Measurements from ENCODE around the gene BHLHA9. TPM values are rescaled to one million over a fixed set of nuclear protein-coding genes. Genes with fewer than 3 reads are reported as not detected.

Gene BHLHA9
- total RNA-seq, 1 donor from 2014 or later, result not detected

- Mint-ChIP-seq H3K27ac (no peak overlapping the region), H3K4me3 (no peak overlapping the region), H3K27me3 (peaks cover 12% of the 10 kb centered on the region), H3K4me1 (ENCODE audit: unreplicated experiment) (no peaks in the 10 kb centered on the region), H3K9me3 (no peaks in the 10 kb centered on the region), H3K36me3 (no peaks in the 10 kb centered on the region)
- DNase-seq (ENCODE audit: extremely low spot score, unreplicated experiment), result no peak
- TF ChIP-seq, protein P1, sequence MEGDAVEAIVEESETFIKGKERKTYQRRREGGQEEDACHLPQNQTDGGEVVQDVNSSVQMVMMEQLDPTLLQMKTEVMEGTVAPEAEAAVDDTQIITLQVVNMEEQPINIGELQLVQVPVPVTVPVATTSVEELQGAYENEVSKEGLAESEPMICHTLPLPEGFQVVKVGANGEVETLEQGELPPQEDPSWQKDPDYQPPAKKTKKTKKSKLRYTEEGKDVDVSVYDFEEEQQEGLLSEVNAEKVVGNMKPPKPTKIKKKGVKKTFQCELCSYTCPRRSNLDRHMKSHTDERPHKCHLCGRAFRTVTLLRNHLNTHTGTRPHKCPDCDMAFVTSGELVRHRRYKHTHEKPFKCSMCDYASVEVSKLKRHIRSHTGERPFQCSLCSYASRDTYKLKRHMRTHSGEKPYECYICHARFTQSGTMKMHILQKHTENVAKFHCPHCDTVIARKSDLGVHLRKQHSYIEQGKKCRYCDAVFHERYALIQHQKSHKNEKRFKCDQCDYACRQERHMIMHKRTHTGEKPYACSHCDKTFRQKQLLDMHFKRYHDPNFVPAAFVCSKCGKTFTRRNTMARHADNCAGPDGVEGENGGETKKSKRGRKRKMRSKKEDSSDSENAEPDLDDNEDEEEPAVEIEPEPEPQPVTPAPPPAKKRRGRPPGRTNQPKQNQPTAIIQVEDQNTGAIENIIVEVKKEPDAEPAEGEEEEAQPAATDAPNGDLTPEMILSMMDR (conservative IDR thresholded peaks at IDR 0.05), result no peak
Observed at GRCh38 chr17:1313270-1314005, 43.2 kb downstream of the BHLHA9 start.

DNA sequence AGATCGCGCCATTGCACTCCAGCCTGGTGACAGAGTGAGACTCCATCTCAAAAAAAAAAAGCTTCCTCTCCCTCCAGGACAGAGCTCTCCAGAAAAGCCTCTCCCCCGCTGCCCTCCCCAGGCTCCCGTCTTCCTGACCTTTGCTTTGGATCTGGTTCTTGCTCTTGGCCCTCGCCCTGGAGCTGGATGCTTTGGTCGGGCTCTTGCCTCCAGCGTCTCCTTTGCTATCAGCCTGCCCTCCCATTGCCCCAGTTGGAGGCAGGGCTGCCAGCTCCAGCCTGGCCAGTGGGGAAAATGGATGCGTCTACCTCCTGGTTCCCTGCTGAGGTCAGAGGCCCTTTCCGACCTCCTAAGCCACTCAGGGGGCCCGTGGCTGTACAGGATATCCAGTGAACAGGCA lies 45.2 kb downstream of the BHLHA9 start:
- TF ChIP-seq, protein P1 (conservative IDR thresholded peaks at IDR 0.05), result no peak
- Mint-ChIP-seq H3K27me3 (peaks cover 14% of the 10 kb centered on the region), H3K9me3 (no peaks in the 10 kb centered on the region), H3K4me3 (no peak overlapping the region), H3K27ac (no peak overlapping the region), H3K4me1 (ENCODE audit: unreplicated experiment) (no peaks in the 10 kb centered on the region), H3K36me3 (no peaks in the 10 kb centered on the region)
- no peak for DNase-seq (ENCODE audit: extremely low spot score, unreplicated experiment)

DNA sequence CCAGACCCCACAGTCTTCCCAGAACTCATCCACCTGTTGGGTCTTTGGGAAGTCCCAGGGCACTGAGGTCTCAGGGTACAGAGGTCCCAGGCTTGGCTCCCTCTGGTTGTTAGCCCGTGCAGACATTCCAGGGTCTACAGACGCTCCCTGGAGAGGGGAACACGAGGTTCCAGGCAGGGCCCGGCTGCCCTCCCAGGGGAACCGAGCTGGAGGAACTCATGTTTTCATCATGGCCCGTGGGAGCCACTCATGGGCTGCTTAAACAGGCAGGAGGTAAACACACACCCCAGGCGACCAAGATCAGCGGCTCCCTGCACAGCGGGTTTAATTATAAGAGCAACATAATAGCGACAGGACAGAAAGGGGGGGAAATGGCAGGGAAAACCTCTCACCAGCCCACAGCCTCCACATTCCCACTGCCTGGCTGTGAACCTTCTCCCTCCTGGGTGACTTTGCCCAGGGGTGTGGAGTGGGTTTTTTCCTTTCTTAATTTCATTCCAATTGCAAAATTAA lies 45.7 kb downstream of the BHLHA9 start:
- DNase-seq (ENCODE audit: extremely low spot score, unreplicated experiment), result no peak
- Mint-ChIP-seq H3K27ac (no peak overlapping the region), H3K4me3 (no peak overlapping the region), H3K36me3 (no peaks in the 10 kb centered on the region), H3K9me3 (no peaks in the 10 kb centered on the region), H3K4me1 (ENCODE audit: unreplicated experiment) (no peaks in the 10 kb centered on the region), H3K27me3 (peaks cover 18% of the 10 kb centered on the region)
- TF ChIP-seq, protein P1 (conservative IDR thresholded peaks at IDR 0.05), result no peak

Other genes with a start within 250 kb of the BHLHA9 start
- gene ABR, start 90.5 kb upstream of the BHLHA9 start, total RNA-seq (ENCODE audit: low replicate concordance), result 50.7 and 63.6 TPM in 2 replicates
- gene TRARG1, start 9.2 kb downstream of the BHLHA9 start, total RNA-seq (ENCODE audit: low replicate concordance), result not detected in 2 replicates
- gene YWHAE, start 129.8 kb downstream of the BHLHA9 start, total RNA-seq (ENCODE audit: low replicate concordance), result 674 and 773 TPM in 2 replicates
- 49.5 and 53.6 TPM in 2 replicates for gene CRK, start 185.8 kb downstream of the BHLHA9 start, total RNA-seq (ENCODE audit: low replicate concordance)
- 73.6 and 132 TPM in 2 replicates for gene MYO1C, start 222.2 kb downstream of the BHLHA9 start, total RNA-seq (ENCODE audit: low replicate concordance)
- 21.2 and 29.7 TPM in 2 replicates for gene INPP5K, start 246.2 kb downstream of the BHLHA9 start, total RNA-seq (ENCODE audit: low replicate concordance)